Epithelial cell of esophagus (primary cell): Measurements from ENCODE around the gene RFX2.

ENCODE experiments used
- DNase-seq: peaks from one replicate; pipeline ENCODE4 v3.0.0; 2010; ENCODE audit warnings: low read depth
- H3K4me3 ChIP-seq: 2 replicates; pipeline ENCODE4 v1.5.1; 2011; ENCODE audit warnings: mild to moderate bottlenecking, low read length, control low read depth
- CTCF ChIP-seq: IDR thresholded peaks from 2 replicates; pipeline ENCODE4 v1.5.1; 2011; ENCODE audit warnings: low read depth, mild to moderate bottlenecking, low read length, control low read depth, inconsistent platforms; ENCODE audit not compliant: insufficient read depth; ENCODE audit errors: missing control alignments

Gene RFX2

GRCh38 chr19:6065685-6066374 is 44.5 kb downstream of the RFX2 start:
- TF ChIP-seq CTCF, result no peak
- peak; percentile 41 for DNase-seq
- H3K4me3 ChIP-seq, result no peak overlapping the region

- no peak overlapping the region for H3K4me3 ChIP-seq
- DNase-seq, result peak; percentile 47
- no peak for TF ChIP-seq CTCF
Observed at GRCh38 chr19:6064336-6065073, 45.8 kb downstream of the RFX2 start.

GRCh38 chr19:6063576-6064335 is 46.5 kb downstream of the RFX2 start:
- no peak overlapping the region for H3K4me3 ChIP-seq
- no peak for DNase-seq
- TF ChIP-seq CTCF, result no peak

- no peak overlapping the region for H3K4me3 ChIP-seq
- no peak for TF ChIP-seq CTCF
- DNase-seq, result no peak
Observed at GRCh38 chr19:6062961-6063575, 47.2 kb downstream of the RFX2 start.

GRCh38 chr19:6062274-6062673 is 48.0 kb downstream of the RFX2 start:
- no peak for DNase-seq
- H3K4me3 ChIP-seq, result no peak overlapping the region
- TF ChIP-seq CTCF, result no peak

- H3K4me3 ChIP-seq, result no peak overlapping the region
Observed at GRCh38 chr19:6061376-6062130, 48.7 kb downstream of the RFX2 start.

More at GRCh38 chr19:6061376-6062130, 48.7 kb downstream of the RFX2 start:
- no peak for TF ChIP-seq CTCF
- DNase-seq, result no peak
